HTERT RPE-1 (cell line): ENCODE data around the gene IQSEC3.

Experiments used
- in situ Hi-C: fragments of 300-500 bp; cut with MboI; formaldehyde crosslinking; loops from 4 replicates; pipeline ENCODE4 v1.14.3; 2020; ENCODE audit warnings: low sequenced_read_pairs

IQSEC3 gene

GRCh38 chr12:162467-163307 is 96.1 kb downstream of the IQSEC3 start:
- in situ Hi-C loops = no loop called here

- in situ Hi-C loops = no loop called here
Observed at GRCh38 chr12:163406-163986, 96.9 kb downstream of the IQSEC3 start.

DNA sequence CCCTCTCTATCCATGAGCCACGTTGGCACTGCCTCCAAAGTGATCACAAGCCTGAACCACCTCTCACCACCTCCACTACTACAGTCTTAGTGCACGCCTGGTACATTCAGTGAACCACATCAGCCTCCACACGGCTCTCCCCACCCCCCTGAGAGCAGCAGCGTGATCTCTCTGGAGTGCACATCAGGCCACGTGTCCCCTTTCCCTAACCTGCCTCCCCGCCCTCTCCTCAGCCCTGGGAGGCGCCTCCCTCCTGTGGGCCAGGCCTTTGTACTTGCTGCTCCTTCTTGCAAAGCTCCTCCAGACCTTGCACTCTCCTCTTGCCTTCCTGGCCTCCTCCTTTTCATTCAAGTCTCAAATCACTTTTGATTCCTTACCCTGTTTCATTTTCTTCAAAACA is 97.6 kb downstream of the IQSEC3 start:
- in situ Hi-C loops = no loop called here

- in situ Hi-C loops = no loop called here
Observed at GRCh38 chr12:165862-166368, 99.3 kb downstream of the IQSEC3 start.

DNA sequence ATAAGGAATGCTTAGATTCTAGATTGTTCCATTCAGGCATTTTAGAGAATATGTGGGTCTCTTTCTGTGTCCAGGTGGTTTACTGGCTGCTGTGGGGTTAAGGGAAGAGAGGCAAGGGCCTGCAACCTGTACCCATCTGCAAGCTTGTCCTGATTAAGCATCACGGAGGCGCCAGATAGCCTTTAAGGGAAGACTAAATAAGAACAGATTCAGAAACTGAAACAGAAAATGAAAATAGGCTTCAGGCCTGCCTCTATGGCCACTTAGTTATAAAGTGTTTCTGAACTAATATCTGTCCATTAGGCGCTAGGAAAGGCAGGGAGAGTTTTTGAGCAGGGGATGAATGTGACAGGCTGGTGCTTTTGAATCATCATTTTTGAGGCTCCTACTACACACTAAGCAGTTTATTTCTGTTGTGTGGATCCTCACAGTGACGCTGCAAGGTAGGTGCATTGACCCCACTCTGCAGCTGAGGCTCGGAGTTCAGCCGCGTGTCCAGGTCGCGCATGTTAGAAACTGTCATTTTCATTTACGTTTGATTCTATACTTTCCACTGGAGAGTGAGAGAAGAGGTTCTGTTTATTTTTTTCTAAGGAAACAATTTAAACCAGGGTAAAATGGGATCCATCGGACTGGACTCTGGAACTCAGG is 100.0 kb downstream of the IQSEC3 start:
- in situ Hi-C loops = no loop called here

DNA sequence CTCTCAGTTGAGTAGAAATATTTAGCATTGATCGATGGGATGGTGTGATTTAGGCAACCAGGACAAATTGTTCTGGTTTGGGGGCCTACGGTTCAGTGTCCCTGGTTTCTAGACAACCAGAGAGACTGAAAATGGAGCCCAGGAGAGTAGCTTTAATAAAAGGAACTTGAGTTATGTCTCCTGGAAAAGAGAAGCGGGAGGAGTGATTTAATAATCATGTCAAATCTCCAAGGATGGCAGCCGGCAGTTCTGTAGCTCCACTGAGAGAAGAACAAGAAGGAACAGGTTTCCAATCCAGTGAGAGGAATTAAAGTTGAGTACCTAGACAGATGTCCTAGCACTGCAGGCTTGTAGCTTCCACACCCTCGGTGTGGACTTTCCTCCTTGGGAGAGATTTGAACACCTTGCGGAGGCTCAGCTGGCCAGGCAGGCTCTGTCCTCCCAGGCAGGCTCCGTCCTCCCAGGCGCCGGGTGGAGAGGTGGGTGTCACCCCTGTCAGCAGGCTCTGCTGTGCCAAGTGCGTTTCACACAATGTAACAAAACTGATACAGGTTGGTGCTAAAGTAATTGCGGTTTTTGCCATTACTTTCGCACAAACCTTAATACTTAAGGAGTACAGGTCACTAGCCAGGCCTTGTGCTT is 101.5 kb downstream of the IQSEC3 start:
- in situ Hi-C loops = no loop called here

DNA sequence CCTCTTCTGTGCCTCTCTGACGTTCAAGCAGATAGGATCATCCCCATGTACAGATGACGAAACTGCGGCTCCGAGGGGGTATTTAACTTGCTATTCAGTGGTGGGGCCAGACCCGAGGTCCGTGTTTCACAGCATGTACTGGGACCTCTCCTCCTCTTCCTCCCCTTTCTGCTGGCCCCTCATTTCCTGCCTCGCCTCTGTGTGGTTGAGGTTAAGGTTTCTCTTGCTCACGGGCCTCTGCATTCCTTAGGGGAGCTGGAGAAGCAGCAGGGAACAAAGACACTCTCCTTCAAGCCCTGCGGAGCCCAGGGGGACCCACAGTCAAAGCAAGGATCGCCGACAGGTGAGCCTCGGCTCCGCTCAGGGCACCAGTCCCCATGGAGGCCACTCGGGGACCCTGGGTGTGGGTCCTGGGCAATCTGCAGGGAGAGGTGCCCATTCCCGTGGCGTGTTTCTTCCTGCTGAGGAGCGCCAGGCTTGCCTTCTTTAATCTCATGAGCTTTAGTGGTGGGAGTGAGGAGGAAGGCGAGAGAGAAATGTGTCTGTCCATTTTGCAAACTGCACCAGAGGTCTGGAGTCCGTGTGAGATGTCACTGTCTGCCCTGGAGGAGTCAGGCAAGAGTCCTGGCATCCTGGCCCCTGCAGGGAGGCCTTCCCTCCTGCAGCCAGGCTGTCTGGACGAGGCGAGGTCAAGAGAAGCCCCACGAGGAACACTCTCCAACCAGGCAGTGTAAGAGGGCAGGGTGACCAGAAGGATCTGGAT is 102.4 kb downstream of the IQSEC3 start:
- in situ Hi-C loops = no loop called here

- in situ Hi-C loops = no loop called here
Observed at GRCh38 chr12:169528-170370, 103.2 kb downstream of the IQSEC3 start.

- in situ Hi-C loops = no loop called here
Observed at GRCh38 chr12:170371-171225, 104.0 kb downstream of the IQSEC3 start.

DNA sequence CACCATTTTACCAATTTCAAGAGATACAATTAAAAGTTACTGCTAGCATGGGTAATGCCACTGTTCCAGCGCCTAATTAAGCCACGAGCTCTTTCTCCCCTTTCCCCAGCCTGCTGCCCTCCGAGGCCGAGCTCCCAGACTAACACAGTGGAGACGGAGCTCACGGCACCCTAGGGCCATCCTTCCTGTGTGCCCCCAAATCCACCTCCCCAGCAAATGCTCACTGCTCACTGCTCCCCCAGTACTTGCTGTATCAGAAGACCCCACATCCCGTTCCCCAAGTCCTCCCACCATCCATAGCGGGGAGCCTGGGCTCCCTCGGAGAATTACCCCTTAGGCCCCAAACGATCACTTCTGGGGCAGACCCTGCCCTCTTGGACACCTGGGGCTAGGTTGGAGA is 104.7 kb downstream of the IQSEC3 start:
- in situ Hi-C loops = no loop called here

DNA sequence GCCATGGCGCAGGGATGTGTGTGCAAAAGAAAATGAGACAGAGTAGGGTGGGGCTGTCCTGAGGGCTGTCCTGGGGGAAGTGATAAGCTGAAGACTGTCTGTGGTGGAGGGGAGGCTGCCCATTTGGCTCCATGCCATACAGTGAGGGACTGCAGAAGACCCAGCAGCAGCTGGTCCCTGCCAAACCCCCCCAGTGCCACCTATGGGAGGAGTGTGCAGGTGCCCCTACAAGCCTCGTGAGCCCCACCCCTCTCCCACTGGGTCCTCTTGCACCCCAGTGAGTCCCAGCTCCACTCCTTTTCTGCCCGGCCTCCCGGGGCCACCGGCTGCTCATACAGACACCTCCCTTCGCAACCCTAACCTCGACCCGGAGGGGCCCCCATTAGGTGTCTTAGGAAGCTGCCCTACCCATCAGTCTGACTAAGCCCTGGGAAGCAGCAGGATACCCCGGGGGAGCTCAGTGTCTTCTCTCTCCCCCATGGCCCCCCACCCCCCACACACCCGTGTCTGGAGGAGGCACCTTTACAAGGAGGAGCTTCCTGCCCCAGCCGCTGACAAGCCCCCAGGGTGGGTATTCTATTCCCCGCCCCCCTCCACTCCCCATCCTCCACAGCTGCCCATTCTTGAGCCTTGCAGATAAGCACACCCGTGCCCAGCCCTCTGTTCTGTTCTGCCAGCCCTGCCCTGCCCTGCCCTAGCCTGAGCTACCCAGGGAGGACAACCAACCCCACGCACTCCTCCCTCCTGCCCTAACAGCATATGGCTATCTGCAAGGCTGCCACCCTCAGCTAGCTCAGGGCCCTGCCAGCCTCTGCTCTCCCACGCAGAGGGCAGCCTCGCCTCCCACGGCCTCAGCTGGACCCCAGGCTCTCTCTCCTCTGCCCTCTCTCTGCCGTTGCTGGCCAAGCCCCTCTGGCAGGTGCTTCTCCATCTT is 105.4 kb downstream of the IQSEC3 start:
- in situ Hi-C loops = no loop called here

GRCh38 chr12:172732-173161 is 106.2 kb downstream of the IQSEC3 start:
- in situ Hi-C loops = no loop called here

GRCh38 chr12:174124-174523 is 107.6 kb downstream of the IQSEC3 start:
- in situ Hi-C loops = no loop called here

- in situ Hi-C loops = no loop called here
Observed at GRCh38 chr12:174596-174995, 108.0 kb downstream of the IQSEC3 start.

GRCh38 chr12:175250-175649 is 108.7 kb downstream of the IQSEC3 start:
- in situ Hi-C loops = no loop called here

DNA sequence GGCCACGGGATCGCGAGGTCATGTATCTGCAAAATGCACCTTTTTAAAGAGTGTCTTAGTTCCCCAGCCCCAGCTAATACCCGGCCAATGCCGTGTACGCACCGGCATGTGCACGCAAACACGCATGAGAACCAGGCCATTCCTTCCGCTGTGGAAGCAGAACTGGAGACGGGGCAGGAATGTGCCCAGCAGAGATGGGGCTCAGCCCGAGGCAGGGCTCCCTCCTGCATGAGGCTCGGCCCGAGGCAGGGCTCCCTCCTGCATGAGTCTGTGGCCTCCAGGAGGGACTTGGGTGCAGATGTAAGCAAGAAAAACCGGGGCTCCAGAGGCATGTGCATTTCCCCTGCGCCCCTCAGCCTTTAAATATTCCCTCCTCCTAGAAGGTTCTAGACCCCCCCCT is 109.2 kb downstream of the IQSEC3 start:
- in situ Hi-C loops = no loop called here

GRCh38 chr12:176321-177181 is 110.0 kb downstream of the IQSEC3 start:
- in situ Hi-C loops = no loop called here
